GM18526 (cell line): Measurements from ENCODE around the gene GNG2.

ENCODE experiments used
- POLR2A ChIP-seq: IDR thresholded peaks from 3 replicates; pipeline ENCODE4 v1.6.1; 2011; ENCODE audit not compliant: insufficient read length; ENCODE audit errors: extremely low read depth

The GNG2 gene

DNA sequence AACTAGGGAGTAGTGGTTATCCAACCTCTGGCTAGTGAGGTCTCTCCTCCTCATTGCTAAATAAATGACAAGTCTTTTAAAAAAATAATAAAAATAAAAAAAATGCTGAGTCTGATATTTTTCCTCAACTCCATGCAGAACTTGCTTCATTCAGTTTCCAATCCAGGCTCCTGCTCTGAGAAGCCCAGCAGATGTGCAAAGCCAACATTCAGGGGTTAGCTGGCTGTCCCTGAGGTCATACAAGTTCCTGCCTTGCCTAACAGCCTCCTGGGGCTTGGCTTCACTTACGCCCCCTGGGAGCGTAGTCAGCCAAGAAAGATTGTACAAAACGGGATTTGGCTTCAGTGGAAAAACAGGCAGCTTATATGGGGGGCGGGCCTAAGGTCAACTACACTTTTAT lies 152.2 kb downstream of the GNG2 start:
- no peak for TF ChIP-seq POLR2A

DNA sequence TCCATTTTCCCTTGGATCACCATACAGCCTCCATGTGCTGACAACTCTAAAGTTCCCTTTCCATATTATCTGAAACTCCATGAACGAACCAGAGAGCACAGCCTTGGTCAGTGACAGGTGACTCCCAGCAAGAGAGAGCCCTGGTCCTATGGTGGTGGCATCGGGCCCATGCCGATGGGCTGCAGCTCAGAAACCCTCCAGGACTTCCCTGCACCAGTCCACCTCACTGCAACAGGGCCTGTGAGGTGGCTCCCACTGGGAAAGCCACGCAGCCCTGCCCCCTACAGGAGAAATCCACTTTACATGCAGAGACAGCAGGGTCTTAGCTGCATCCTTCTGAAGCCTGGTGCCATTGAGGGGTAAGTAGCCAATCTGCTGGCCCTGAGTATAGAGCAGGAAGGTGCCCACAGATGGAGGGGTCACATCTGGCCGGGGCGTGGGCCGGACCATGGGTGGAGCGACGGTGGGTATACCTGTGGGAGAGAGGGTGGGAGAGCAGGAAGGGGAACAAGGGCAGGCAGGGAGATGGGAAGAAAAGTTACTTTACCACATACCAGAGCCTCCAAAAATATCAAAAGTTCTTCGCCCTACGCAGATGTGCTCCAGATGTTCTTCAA lies 153.7 kb downstream of the GNG2 start:
- TF ChIP-seq POLR2A: no peak

- TF ChIP-seq POLR2A: no peak
Observed at GRCh38 chr14:52014601-52015267, 154.3 kb downstream of the GNG2 start.

DNA sequence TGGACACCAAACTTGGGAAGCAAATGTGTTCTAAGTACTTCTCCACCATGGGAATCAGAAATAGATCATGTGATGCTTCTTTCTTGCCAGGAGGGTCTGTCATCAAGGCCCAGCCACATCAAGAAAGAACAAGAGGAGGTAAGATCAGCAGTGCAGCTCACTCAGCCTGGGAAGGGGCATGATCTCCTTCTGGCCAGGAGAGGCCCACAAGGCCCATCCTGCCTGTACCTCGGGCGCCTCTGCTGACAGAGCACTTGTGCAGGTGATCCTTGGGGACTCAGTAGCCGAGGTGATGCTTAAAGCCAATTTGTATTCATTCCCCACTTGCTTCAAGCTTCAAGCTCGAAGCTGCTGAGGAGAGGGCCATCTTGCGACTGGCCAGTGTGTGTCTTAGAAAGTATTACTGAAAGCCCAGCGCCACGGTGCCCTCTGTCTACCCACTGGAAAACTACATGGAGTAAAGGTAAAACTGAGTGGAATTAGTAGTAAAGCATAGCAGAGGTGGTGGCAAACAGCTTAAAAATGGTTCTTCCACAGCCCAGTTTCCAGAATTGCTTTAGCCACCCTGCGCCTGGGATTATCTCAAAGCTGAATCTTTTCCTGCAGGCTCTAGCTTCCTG lies 155.1 kb downstream of the GNG2 start:
- no peak for TF ChIP-seq POLR2A

GRCh38 chr14:52018252-52018651 lies 157.8 kb downstream of the GNG2 start:
- TF ChIP-seq POLR2A: no peak

DNA sequence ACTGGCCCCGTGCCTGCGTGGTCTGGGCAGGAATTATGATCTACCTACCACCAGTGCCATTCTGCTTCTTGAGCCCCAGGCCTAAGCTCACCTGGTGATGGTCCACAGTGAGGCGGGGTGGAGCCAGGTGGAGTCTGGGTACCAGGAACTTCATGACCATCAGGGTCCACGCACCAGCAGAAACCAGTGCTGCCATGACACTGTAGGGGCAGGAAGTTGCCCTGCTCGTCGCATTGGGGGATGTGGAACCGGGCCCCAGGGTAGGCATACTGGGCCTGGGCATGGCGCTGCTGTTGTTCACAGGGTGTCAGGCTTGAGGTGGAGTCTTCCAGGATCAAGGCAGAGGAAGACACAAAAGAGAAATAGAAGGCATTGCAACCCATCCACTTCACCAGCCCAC lies 158.6 kb downstream of the GNG2 start:
- TF ChIP-seq POLR2A: no peak
